ENCODE measurements around the gene DNAI7. TPM values are rescaled to one million over a fixed set of nuclear protein-coding genes. Genes with fewer than 3 reads are reported as not detected.

The DNAI7 gene
- total RNA-seq, 2 donors from 2014 or later, result 1.6 TPM

DNA sequence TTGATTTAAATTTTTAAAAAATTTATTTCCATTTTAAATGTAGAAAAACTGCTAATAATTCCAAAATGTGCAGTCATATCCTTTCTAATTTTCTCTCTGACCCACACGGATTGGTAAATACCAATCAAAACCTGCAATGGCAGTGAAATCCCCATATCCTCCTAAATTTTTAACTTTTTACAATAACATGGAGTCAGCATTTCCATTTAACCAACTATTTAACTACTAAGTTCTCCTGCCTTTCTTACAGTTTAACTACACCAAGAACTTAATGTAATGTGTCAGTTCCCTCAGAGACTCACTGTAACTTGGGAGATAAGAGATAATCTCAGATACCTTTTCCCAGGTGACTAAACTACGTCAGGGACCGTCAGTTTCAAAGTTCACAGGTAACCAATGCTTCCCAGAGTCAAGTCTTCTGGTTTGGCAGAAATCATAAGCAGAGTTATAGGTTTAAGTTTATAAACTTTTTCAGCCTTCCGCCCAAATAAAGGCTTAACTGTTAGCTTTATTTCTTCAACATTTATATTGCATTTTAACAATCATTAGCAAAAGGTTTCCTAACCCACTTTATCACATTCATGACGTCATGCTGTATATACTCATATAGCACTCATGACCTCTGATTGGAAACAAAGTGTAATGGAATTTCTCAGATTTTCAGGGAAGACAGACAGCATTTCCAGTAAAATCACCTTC is 48.2 kb upstream of the DNAI7 start:
- Mint-ChIP-seq H3K27ac (peak overlapping the region; percentile 22), H3K4me1 (peaks cover 35% of the 10 kb centered on the region), H3K36me3 (ENCODE audit: low read depth) (peaks cover 64% of the 10 kb centered on the region), H3K27me3 (ENCODE audit: insufficient read depth) (no peaks in the 10 kb centered on the region), H3K9me3 (peaks cover 1% of the 10 kb centered on the region), H3K4me3 (no peak overlapping the region)
- Histone ChIP-seq H3K4me3 (ENCODE audit: low read length) (no peak overlapping the region), H3K27me3 (ENCODE audit: control insufficient read depth, insufficient read depth, low read length, poor library complexity, severe bottlenecking) (no peaks in the 10 kb centered on the region), H3K4me1 (ENCODE audit: control insufficient read depth, insufficient read depth, low read length) (peaks cover 8% of the 10 kb centered on the region), H3K9ac (ENCODE audit: extremely low read depth, low read length, poor library complexity, severe bottlenecking) (no peak overlapping the region), H3K9me3 (ENCODE audit: control insufficient read depth, low read length) (no peaks in the 10 kb centered on the region), H3K27ac (ENCODE audit: low read depth, low read length) (no peak overlapping the region), H3K36me3 (ENCODE audit: control insufficient read depth, insufficient read depth, low read length) (peaks cover 69% of the 10 kb centered on the region)
- TF ChIP-seq, protein P1, sequence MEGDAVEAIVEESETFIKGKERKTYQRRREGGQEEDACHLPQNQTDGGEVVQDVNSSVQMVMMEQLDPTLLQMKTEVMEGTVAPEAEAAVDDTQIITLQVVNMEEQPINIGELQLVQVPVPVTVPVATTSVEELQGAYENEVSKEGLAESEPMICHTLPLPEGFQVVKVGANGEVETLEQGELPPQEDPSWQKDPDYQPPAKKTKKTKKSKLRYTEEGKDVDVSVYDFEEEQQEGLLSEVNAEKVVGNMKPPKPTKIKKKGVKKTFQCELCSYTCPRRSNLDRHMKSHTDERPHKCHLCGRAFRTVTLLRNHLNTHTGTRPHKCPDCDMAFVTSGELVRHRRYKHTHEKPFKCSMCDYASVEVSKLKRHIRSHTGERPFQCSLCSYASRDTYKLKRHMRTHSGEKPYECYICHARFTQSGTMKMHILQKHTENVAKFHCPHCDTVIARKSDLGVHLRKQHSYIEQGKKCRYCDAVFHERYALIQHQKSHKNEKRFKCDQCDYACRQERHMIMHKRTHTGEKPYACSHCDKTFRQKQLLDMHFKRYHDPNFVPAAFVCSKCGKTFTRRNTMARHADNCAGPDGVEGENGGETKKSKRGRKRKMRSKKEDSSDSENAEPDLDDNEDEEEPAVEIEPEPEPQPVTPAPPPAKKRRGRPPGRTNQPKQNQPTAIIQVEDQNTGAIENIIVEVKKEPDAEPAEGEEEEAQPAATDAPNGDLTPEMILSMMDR (conservative IDR thresholded peaks at IDR 0.05), result no peak
- no peak for DNase-seq
- WGBS, 2 experiments (ENCODE audit: insufficient coverage in 1 of 2, insufficient read length in 1 of 2), result 84 to 93% methylated on average over 5 of the region's 5 CpGs

DNA sequence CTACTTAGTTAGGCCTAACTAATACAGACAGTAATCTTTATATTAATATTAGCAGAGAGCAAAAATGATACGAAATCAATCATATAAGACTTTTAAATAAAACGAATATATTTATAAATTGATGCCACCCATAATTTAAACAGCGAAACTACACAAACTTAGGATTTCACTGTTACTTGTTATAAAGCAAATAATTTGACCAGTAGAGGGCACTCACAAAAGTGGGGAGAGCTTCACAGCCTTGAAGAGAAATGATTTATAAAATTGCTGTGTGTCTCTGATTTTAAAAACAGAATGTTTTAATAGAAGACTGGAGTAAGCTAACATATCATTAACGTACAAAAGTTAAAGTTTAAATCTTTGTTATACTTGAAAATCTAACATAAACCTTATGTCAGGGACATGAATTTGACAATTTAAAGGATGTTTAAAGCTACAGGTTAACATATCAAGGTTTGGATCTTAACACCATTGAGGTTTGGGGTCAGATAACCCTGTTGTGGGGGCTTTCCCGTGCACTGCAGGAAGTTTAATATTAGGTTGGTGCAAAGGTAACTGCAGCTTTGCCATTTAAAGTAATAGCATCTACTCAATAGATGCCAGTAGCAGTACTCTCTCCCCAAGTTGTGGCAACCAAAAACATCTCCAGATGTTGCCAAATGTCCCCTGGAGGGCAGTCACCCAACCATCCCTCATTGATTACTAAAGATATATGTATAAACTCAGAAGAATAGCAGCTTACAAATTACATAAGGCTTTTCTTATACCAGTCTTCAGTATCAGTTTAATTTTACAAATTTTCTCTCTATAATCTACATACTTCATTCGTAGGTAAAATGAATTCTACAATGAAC is 46.4 kb upstream of the DNAI7 start:
- H3K36me3 Mint-ChIP-seq (ENCODE audit: low read depth), result peaks cover 71% of the 10 kb centered on the region
- 89% methylated on average over 2 of the region's 6 CpGs; no CpG with 5 or more reads in 1 of the 2 experiments for WGBS, 2 experiments (ENCODE audit: insufficient coverage in 1 of 2, insufficient read length in 1 of 2)

DNA sequence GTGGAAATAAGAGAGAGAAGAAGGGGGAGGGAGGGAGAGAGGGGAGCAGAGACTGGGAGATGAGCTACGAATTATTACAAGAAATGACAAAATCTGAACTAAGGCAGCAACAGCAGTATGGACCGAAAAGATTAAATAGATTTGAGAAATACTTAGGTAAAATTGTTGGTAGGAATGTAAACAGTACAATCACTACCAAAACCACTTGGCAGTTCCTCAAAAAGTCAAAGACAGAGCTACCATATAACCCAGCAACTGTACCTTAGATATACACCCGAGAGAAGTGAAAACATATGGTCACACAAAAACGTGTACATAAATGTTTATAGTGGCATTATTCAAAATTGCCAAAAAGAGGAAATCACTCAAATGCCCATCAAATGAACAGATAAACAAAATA is 41.7 kb upstream of the DNAI7 start:
- WGBS, 2 experiments (ENCODE audit: insufficient coverage in 1 of 2, insufficient read length in 1 of 2), result 92 to 100% methylated on average over 1 to 4 of the region's 4 CpGs
- Histone ChIP-seq H3K9me3 (ENCODE audit: control insufficient read depth, low read length) (no peaks in the 10 kb centered on the region), H3K27ac (ENCODE audit: low read depth, low read length) (no peak overlapping the region), H3K4me1 (ENCODE audit: control insufficient read depth, insufficient read depth, low read length) (no peaks in the 10 kb centered on the region), H3K36me3 (ENCODE audit: control insufficient read depth, insufficient read depth, low read length) (peaks cover 88% of the 10 kb centered on the region), H3K4me3 (ENCODE audit: low read length) (no peak overlapping the region), H3K9ac (ENCODE audit: extremely low read depth, low read length, poor library complexity, severe bottlenecking) (no peak overlapping the region), H3K27me3 (ENCODE audit: control insufficient read depth, insufficient read depth, low read length, poor library complexity, severe bottlenecking) (no peaks in the 10 kb centered on the region)
- Mint-ChIP-seq H3K27me3 (ENCODE audit: insufficient read depth) (no peaks in the 10 kb centered on the region), H3K36me3 (ENCODE audit: low read depth) (peaks cover 66% of the 10 kb centered on the region), H3K4me1 (peaks cover 12% of the 10 kb centered on the region), H3K4me3 (no peak overlapping the region), H3K27ac (peak overlapping the region; percentile 7), H3K9me3 (no peaks in the 10 kb centered on the region)
- TF ChIP-seq, protein P1 (conservative IDR thresholded peaks at IDR 0.05), result no peak
- DNase-seq, result no peak

More for the DNA sequence above, 46.4 kb upstream of the DNAI7 start:
- H3K4me1 Mint-ChIP-seq, result peaks cover 33% of the 10 kb centered on the region
- H3K9me3 ChIP-seq (ENCODE audit: control insufficient read depth, low read length), result no peaks in the 10 kb centered on the region
- peaks cover 1% of the 10 kb centered on the region for H3K9me3 Mint-ChIP-seq
- no peaks in the 10 kb centered on the region for H3K27me3 Mint-ChIP-seq (ENCODE audit: insufficient read depth)
- no peak overlapping the region for H3K4me3 ChIP-seq (ENCODE audit: low read length)
- H3K4me1 ChIP-seq (ENCODE audit: control insufficient read depth, insufficient read depth, low read length), result peaks cover 8% of the 10 kb centered on the region
- no peaks in the 10 kb centered on the region for H3K27me3 ChIP-seq (ENCODE audit: control insufficient read depth, insufficient read depth, low read length, poor library complexity, severe bottlenecking)
- TF ChIP-seq, protein P1 (conservative IDR thresholded peaks at IDR 0.05), result peak; percentile 98
- no peak for DNase-seq
- no peak overlapping the region for H3K4me3 Mint-ChIP-seq
- no peak overlapping the region for H3K27ac ChIP-seq (ENCODE audit: low read depth, low read length)
- peaks cover 76% of the 10 kb centered on the region for H3K36me3 ChIP-seq (ENCODE audit: control insufficient read depth, insufficient read depth, low read length)
- H3K27ac Mint-ChIP-seq, result no peak overlapping the region
- no peak overlapping the region for H3K9ac ChIP-seq (ENCODE audit: extremely low read depth, low read length, poor library complexity, severe bottlenecking)

All from endodermal cell (in vitro differentiated cells).